Natural killer cell treated with Interleukin-12 subunit alpha and Interleukin-12 subunit beta and Interleukin-15 and Interleukin-18, amount 100 ng/mL, for 72 hours (primary cell): Measurements from ENCODE around the gene ADAP1. TPM values are rescaled to one million over a fixed set of nuclear protein-coding genes. Genes with fewer than 3 reads are reported as not detected.
"Not testable (repeated sequence)": the region's sequence is repeated elsewhere in the genome, so short reads cannot be mapped to it uniquely, and the experiment has no call there.

Experiments
- ATAC-seq, 2 donors: fragments of 150-1000 bp; cut with Tn5 transposase in 1 of 2; sonication (Bioruptor Pico), chemical (Tn5 transposase) in 1 of 2; 2 replicates each; pipeline ENCODE4 v1.10.0; 2021
- DNase-seq: peaks from one replicate; pipeline ENCODE4 v3.0.0; 2022; ENCODE audit warnings: low spot score
- H3K27ac Mint-ChIP-seq, 2 donors: 1 replicate in 1 of 2; 2 replicates in 1 of 2; pipeline ENCODE4 v1.8.0; 2022; ENCODE audit warnings: mixed read lengths in 2 of 2, mild to moderate bottlenecking in 1 of 2, moderate library complexity in 1 of 2
- H3K27me3 Mint-ChIP-seq, 2 donors: 1 replicate in 1 of 2; 2 replicates in 1 of 2; pipeline ENCODE4 v1.8.0; 2022; ENCODE audit warnings: mixed read lengths in 2 of 2
- H3K36me3 Mint-ChIP-seq: one replicate; pipeline ENCODE4 v1.8.0; 2022; ENCODE audit warnings: mixed read lengths
- H3K4me1 Mint-ChIP-seq, 2 donors: 1 replicate in 1 of 2; 2 replicates in 1 of 2; pipeline ENCODE4 v1.8.0; 2022; ENCODE audit warnings: low read depth in 2 of 2, mixed read lengths in 2 of 2, mild to moderate bottlenecking in 1 of 2
- H3K4me3 Mint-ChIP-seq: one replicate; pipeline ENCODE4 v1.8.0; 2022; ENCODE audit warnings: mixed read lengths
- H3K9me3 Mint-ChIP-seq: 2 replicates; pipeline ENCODE4 v1.8.0; 2022; ENCODE audit warnings: mixed read lengths
- total RNA-seq, 2 donors: library from RNA; stranded (reverse); gene quantifications; one replicate each; pipeline ENCODE4 v1.2.3, GENCODE V29; 2022

The ADAP1 gene
- total RNA-seq: 100 to 1,000 TPM in 1 of 2 donors, 10 to 100 TPM in 1; 70.6 to 161 TPM

- H3K27me3 Mint-ChIP-seq: peaks cover 0 to 2% of the 10 kb centered on the region in 2 donors
- no peaks in the 10 kb centered on the region for H3K9me3 Mint-ChIP-seq
- no peaks in the 10 kb centered on the region for H3K36me3 Mint-ChIP-seq
- peaks cover 4 to 22% of the 10 kb centered on the region in 2 donors for H3K4me1 Mint-ChIP-seq
- H3K4me3 Mint-ChIP-seq: peak within 1 kb of the TSS; percentile 76
- H3K27ac Mint-ChIP-seq: peak within 1 kb of the TSS; percentile 53 to 74
- ATAC-seq: peak; percentile 82 to 89
- DNase-seq: peak; percentile 78
Measured at GRCh38 chr7:954330-955238, at the start of gene ADAP1. ADAP1 (minus strand) TSS chr7:954680; CDS start chr7:954477, 203 bp downstream.

- H3K36me3 Mint-ChIP-seq, H3K27ac Mint-ChIP-seq, H3K27me3 Mint-ChIP-seq, H3K9me3 Mint-ChIP-seq, DNase-seq, ATAC-seq, H3K4me1 Mint-ChIP-seq, H3K4me3 Mint-ChIP-seq: not testable (repeated sequence)
Measured at GRCh38 chr7:1002445-1002844, 48.0 kb upstream of the ADAP1 start.

GRCh38 chr7:1002026-1002425 lies 47.5 kb upstream of the ADAP1 start:
- H3K4me1 Mint-ChIP-seq, H3K4me3 Mint-ChIP-seq, H3K36me3 Mint-ChIP-seq, DNase-seq, H3K9me3 Mint-ChIP-seq, H3K27ac Mint-ChIP-seq, H3K27me3 Mint-ChIP-seq, ATAC-seq: not testable (repeated sequence)

GRCh38 chr7:1001069-1001770 lies 46.7 kb upstream of the ADAP1 start:
- H3K4me1 Mint-ChIP-seq, H3K36me3 Mint-ChIP-seq, H3K4me3 Mint-ChIP-seq, H3K27me3 Mint-ChIP-seq, DNase-seq, ATAC-seq, H3K27ac Mint-ChIP-seq, H3K9me3 Mint-ChIP-seq: not testable (repeated sequence)

- ATAC-seq: no peak
- no peaks in the 10 kb centered on the region for H3K36me3 Mint-ChIP-seq
- H3K4me3 Mint-ChIP-seq: no peak overlapping the region
- H3K27me3 Mint-ChIP-seq: no peaks in the 10 kb centered on the region
- no peaks in the 10 kb centered on the region for H3K9me3 Mint-ChIP-seq
- no peak overlapping the region for H3K27ac Mint-ChIP-seq
- H3K4me1 Mint-ChIP-seq: peaks cover 0 to 5% of the 10 kb centered on the region in 2 donors
- DNase-seq: no peak
Measured at GRCh38 chr7:999941-1000935, 45.8 kb upstream of the ADAP1 start.

GRCh38 chr7:999149-999879 lies 44.8 kb upstream of the ADAP1 start:
- ATAC-seq (no peak), DNase-seq (no peak)
- H3K9me3 Mint-ChIP-seq: no peaks in the 10 kb centered on the region
- H3K4me1 Mint-ChIP-seq: peaks cover 0 to 8% of the 10 kb centered on the region in 2 donors
- no peak overlapping the region for H3K27ac Mint-ChIP-seq
- no peak overlapping the region for H3K4me3 Mint-ChIP-seq
- no peaks in the 10 kb centered on the region for H3K36me3 Mint-ChIP-seq
- no peaks in the 10 kb centered on the region for H3K27me3 Mint-ChIP-seq

- ATAC-seq (no peak), DNase-seq (no peak)
- H3K27me3 Mint-ChIP-seq: no peaks in the 10 kb centered on the region
- no peaks in the 10 kb centered on the region for H3K36me3 Mint-ChIP-seq
- no peaks in the 10 kb centered on the region for H3K9me3 Mint-ChIP-seq
- H3K4me3 Mint-ChIP-seq: no peak overlapping the region
- H3K4me1 Mint-ChIP-seq: peaks cover 4 to 8% of the 10 kb centered on the region in 2 donors
- no peak overlapping the region for H3K27ac Mint-ChIP-seq
Measured at GRCh38 chr7:997404-998395, 43.2 kb upstream of the ADAP1 start.

- DNase-seq (no peak), ATAC-seq (peak in 1 of 2 donors; percentile 46)
- H3K36me3 Mint-ChIP-seq: no peaks in the 10 kb centered on the region
- H3K9me3 Mint-ChIP-seq: no peaks in the 10 kb centered on the region
- peaks cover 4 to 8% of the 10 kb centered on the region in 2 donors for H3K4me1 Mint-ChIP-seq
- H3K27me3 Mint-ChIP-seq: no peaks in the 10 kb centered on the region
- no peak overlapping the region for H3K4me3 Mint-ChIP-seq
- H3K27ac Mint-ChIP-seq: no peak overlapping the region
Measured at GRCh38 chr7:996079-996872, 41.8 kb upstream of the ADAP1 start.

- peaks cover 4 to 6% of the 10 kb centered on the region in 2 donors for H3K4me1 Mint-ChIP-seq
- DNase-seq: no peak
- no peak overlapping the region for H3K27ac Mint-ChIP-seq
- H3K36me3 Mint-ChIP-seq: no peaks in the 10 kb centered on the region
- no peaks in the 10 kb centered on the region for H3K9me3 Mint-ChIP-seq
- no peak overlapping the region for H3K4me3 Mint-ChIP-seq
- no peak for ATAC-seq
- no peaks in the 10 kb centered on the region for H3K27me3 Mint-ChIP-seq
Measured at GRCh38 chr7:995571-995970, 41.1 kb upstream of the ADAP1 start.

GRCh38 chr7:994592-995308 lies 40.3 kb upstream of the ADAP1 start:
- no peaks in the 10 kb centered on the region for H3K27me3 Mint-ChIP-seq
- H3K4me1 Mint-ChIP-seq: peaks cover 4 to 6% of the 10 kb centered on the region in 2 donors
- DNase-seq (no peak), ATAC-seq (no peak)
- H3K9me3 Mint-ChIP-seq: no peaks in the 10 kb centered on the region
- H3K36me3 Mint-ChIP-seq: no peaks in the 10 kb centered on the region
- no peak overlapping the region for H3K27ac Mint-ChIP-seq
- H3K4me3 Mint-ChIP-seq: no peak overlapping the region
